ENCODE data around the gene VPS13D.

GRCh38 chr1:12368646-12369045 lies 138.8 kb downstream of the VPS13D start:
- TF ChIP-seq POLR2A (IDR thresholded peaks at IDR 0.05; ENCODE audit: extremely low read depth, insufficient read length) (no peak), MYC (IDR thresholded peaks at IDR 0.05; ENCODE audit: low read depth, low read length) (no peak)
- TF ChIP-seq, protein P1, sequence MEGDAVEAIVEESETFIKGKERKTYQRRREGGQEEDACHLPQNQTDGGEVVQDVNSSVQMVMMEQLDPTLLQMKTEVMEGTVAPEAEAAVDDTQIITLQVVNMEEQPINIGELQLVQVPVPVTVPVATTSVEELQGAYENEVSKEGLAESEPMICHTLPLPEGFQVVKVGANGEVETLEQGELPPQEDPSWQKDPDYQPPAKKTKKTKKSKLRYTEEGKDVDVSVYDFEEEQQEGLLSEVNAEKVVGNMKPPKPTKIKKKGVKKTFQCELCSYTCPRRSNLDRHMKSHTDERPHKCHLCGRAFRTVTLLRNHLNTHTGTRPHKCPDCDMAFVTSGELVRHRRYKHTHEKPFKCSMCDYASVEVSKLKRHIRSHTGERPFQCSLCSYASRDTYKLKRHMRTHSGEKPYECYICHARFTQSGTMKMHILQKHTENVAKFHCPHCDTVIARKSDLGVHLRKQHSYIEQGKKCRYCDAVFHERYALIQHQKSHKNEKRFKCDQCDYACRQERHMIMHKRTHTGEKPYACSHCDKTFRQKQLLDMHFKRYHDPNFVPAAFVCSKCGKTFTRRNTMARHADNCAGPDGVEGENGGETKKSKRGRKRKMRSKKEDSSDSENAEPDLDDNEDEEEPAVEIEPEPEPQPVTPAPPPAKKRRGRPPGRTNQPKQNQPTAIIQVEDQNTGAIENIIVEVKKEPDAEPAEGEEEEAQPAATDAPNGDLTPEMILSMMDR (IDR thresholded peaks at IDR 0.05; ENCODE audit: low read depth, low read length) = no peak
- TF ChIP-seq, protein P2, sequence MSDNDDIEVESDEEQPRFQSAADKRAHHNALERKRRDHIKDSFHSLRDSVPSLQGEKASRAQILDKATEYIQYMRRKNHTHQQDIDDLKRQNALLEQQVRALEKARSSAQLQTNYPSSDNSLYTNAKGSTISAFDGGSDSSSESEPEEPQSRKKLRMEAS (IDR thresholded peaks at IDR 0.05; ENCODE audit: low read depth, low read length) = no peak
